SW480 (cell line): ENCODE data around the gene PADI3.

Experiments
- DNase-seq: peaks from one replicate; pipeline ENCODE4 v3.0.0-alpha.2; 2016; ENCODE audit warnings: low spot score

Gene PADI3

GRCh38 chr1:17243274-17243673, 5.6 kb upstream of the PADI3 start:
- no peak for DNase-seq

DNA sequence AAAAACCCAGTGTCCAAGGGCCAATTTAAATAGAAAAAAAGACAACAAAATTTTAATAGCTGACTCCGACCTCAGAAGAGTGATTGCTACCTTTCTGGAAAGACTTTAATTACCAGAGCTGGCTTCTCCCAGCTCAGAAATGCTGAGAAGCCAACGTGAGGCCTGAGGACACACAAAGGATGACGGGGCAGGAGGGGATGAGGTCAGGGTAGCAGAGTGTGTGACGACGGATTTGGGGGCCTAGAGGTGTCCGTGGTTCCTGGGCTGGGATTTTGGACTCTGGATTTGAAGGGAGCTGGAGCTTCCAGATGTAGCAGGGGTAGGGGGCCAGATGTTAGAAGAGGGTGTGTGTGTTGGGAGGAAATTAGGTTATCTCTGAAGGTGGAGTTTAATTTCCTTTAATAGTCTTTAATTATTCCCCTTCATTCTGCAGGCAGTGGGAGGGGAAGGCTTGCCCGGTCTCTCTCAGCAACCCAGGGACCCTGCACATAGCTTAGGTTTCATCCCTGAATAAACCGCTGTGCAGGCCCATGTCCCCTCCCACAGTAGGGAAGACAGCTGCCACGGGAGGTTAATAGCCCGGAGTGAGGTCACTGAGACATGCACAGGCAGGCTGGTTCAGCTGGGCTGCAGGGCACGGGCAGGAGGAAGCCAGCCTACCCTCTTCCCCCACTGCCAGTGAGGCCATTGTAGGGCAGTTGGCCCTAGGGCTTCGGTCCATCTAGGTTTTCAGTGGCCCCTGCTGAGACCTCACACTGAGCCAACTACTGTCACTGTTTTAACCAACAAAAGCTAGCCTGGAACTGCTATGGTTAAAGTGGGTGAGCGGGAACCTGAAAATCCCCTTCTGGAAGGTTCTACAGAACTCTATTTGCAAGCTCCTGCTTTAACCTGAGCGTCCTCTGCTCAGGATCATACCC, 3.8 kb upstream of the PADI3 start:
- DNase-seq, result no peak

GRCh38 chr1:17245816-17246325, 3.0 kb upstream of the PADI3 start:
- DNase-seq, result no peak

GRCh38 chr1:17246971-17247370, 1.9 kb upstream of the PADI3 start:
- DNase-seq, result no peak

GRCh38 chr1:17250601-17251000, 1.7 kb downstream of the PADI3 start:
- peak; percentile 84 for DNase-seq

DNA sequence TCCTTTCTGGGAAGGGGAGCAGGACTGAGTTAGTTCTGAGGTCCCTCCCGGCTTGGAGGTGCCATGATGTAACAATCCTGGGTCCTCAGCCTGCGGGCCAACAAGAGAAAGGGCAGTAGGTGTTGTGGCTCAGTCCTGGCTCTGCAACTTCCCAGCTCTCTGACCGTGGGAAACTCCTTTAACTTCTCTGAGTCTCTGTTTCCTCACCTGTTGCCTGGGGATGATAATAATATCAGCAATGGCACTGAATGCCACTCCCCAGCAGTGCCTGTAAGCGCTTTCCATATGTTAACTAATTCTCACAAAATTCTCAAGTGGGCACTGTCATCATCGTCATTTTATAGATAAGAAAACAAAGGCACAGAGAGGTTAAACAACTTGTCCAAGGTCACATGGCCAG, 2.3 kb downstream of the PADI3 start:
- DNase-seq, result no peak

- DNase-seq, result no peak
Measured at GRCh38 chr1:17251701-17252376, 2.9 kb downstream of the PADI3 start.

- no peak for DNase-seq
Measured at GRCh38 chr1:17255336-17255735, 6.4 kb downstream of the PADI3 start.

GRCh38 chr1:17258116-17258757, 9.3 kb downstream of the PADI3 start:
- no peak for DNase-seq

DNA sequence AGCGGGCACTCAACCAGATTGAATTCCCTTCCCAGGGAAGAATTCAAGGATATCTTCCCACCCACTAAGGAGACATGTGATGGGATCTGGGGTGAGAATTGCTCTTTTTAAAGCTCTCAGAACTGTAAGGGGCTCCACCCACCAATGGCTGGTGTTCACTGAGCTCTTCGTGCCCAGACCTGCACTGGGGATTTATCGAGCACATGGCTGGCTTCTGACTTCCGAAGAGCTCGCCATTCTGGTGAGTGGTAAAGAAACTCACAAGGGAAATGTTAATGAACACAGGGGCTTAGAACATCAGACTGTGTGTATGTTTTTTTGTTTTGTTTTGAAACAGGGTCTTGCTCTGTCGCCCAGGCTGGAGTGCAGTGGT, 9.8 kb downstream of the PADI3 start:
- DNase-seq, result no peak

DNA sequence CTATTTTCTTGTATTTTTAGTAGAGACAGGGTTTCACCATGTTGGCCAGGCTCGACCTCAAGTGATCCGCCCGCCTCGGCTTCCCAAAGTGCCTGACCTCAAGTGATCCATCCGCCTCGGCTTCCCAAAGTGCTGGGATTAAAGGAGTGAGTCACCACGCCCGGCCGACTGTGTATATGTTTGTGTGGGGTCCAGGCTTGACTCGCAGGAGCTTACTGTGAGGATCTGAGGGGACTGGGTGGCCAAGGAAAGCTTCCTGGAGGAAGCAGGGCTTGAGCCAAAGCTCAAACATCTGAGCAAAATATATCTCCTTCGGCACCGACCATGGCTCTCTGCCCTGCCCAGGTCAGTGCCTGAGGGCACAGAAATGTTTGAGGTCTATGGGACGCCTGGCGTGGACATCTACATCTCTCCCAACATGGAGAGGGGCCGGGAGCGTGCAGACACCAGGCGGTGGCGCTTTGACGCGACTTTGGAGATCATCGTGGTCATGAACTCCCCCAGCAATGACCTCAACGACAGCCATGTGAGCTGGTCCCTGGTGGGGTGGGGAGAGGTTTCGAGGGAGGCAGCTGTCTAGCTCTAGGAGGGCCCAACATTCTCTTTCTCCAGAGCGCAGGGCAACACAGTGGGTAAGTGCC, 10.5 kb downstream of the PADI3 start:
- DNase-seq, result no peak

- DNase-seq, result no peak
Measured at GRCh38 chr1:17260264-17260663, 11.4 kb downstream of the PADI3 start.

GRCh38 chr1:17260738-17261137, 11.8 kb downstream of the PADI3 start:
- DNase-seq, result no peak

DNA sequence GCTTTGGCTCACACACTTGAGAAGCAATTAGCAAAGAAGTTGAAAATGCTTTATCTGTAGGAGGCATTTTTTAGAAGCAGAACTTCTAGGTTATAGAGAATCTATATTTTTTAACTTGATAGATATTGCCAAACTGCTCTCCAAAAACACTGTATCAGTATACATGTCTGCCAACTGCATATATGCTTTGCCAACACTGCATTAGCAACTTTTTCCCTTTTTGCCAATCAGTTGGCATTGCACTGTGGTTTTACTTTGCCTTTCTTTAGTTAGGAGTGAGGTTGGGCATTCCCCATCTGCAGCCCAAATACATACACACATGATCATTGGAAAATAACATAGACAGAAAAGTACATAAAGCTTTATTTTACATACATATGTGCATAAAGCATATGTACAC, 15.0 kb downstream of the PADI3 start:
- no peak for DNase-seq

DNA sequence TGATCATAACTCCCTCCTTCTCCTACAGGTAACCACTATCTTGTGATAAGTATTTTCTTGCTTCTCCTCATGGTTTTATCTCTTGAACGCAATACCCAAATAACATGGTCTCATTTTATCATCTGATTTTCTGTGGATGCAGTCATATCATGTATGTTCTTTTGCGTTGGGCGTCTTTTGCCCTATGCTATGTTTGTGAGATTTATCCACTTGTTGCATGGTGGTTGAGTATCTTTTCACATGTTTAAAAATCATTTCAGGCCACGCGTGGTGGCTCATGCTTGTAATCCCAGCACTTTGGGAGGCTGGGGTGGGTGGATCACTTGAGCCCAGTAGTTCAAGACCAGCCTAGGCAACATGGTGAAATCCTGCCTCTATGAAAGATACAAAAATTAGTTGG, 15.6 kb downstream of the PADI3 start:
- DNase-seq, result no peak

GRCh38 chr1:17265162-17265561, 16.3 kb downstream of the PADI3 start:
- DNase-seq, result no peak

- no peak for DNase-seq
Measured at GRCh38 chr1:17265950-17266349, 17.1 kb downstream of the PADI3 start.

- no peak for DNase-seq
Measured at GRCh38 chr1:17270891-17271765, 22.2 kb downstream of the PADI3 start.

DNA sequence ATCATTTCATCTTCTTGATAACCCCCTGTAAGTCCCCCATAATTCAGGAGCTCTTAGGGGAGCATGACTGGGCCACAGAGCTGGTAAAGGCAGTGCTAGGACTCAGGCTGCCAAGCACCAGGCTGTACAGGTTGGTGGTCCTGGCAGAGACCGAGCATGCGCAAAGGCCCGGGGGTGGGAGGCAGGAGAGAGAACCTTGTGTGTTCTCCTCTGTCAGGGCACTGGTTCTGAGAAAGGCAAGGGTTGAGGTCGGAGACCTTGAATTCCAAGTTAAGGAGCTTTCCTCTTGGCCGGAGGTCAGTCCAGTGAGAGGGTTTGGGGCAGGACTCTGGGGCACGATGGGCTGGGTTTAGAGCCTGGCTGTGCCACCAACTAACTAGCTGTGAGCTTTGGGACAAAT, 23.2 kb downstream of the PADI3 start:
- no peak for DNase-seq

- DNase-seq, result no peak
Measured at GRCh38 chr1:17272646-17273045, 23.7 kb downstream of the PADI3 start.

DNA sequence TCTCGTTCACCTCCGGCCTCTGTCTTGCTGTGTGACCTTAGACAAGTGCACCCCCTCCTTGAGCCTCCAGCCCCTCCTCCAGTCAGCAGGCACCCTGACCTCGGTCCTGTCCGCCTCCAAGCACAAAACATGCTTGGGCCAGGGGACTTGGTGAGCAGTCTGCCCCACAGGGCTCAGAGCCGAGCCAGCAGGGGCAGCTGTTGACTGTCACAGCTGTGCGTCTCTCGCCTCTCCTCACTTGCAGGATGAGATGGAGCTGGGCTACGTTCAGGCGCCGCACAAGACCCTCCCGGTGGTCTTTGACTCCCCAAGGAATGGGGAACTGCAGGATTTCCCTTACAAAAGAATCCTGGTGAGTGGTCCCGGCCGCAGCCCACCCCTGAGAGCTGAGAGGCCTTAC, 24.2 kb downstream of the PADI3 start:
- no peak for DNase-seq
